Smooth muscle cell (in vitro differentiated cells): ENCODE data around the gene TRIM50. TPM values are rescaled to one million over a fixed set of nuclear protein-coding genes. Genes with fewer than 3 reads are reported as not detected.

Source experiments
- DNase-seq: peaks from one replicate; lab custom pipeline; 2025; ENCODE audit not compliant: unreplicated experiment; lab: John Stamatoyannopoulos, UW
- H2AFZ ChIP-seq: fragments of 200-600 bp; sonication (generic); 2 replicates; pipeline ENCODE4 v1.6.0; 2016; ENCODE audit warnings: antibody characterized with exemption, low read depth, mild to moderate bottlenecking
- H3F3A ChIP-seq: fragments of 200-600 bp; sonication (generic); 2 replicates; pipeline ENCODE4 v1.6.0; 2017; ENCODE audit warnings: antibody characterized with exemption, low read depth
- H3K27ac ChIP-seq: fragments of 200-600 bp; sonication (generic); 2 replicates; pipeline ENCODE4 v1.5.1; 2016; ENCODE audit warnings: low read depth, mild to moderate bottlenecking
- H3K27me3 ChIP-seq: fragments of 200-600 bp; sonication (generic); 2 replicates; pipeline ENCODE4 v1.6.1; 2016; ENCODE audit warnings: low read depth, mild to moderate bottlenecking
- H3K36me3 ChIP-seq: fragments of 200-600 bp; sonication (generic); 2 replicates; pipeline ENCODE4 v1.5.1; 2016; ENCODE audit warnings: low read depth
- H3K4me1 ChIP-seq: fragments of 200-600 bp; sonication (generic); 2 replicates; pipeline ENCODE4 v1.5.1; 2016; ENCODE audit warnings: low read depth
- H3K4me2 ChIP-seq: fragments of 200-600 bp; sonication (generic); 2 replicates; pipeline ENCODE4 v1.6.0; 2016; ENCODE audit warnings: mild to moderate bottlenecking
- H3K4me3 ChIP-seq: fragments of 200-600 bp; sonication (generic); 2 replicates; pipeline ENCODE4 v1.5.1; 2016; ENCODE audit warnings: mild to moderate bottlenecking
- H3K79me2 ChIP-seq: fragments of 200-600 bp; sonication (generic); 2 replicates; pipeline ENCODE4 v1.6.0; 2016; ENCODE audit warnings: low read depth, mild to moderate bottlenecking
- H3K9ac ChIP-seq: fragments of 200-600 bp; sonication (generic); 2 replicates; pipeline ENCODE4 v1.6.0; 2016; ENCODE audit warnings: low read depth
- H3K9me3 ChIP-seq: fragments of 200-600 bp; sonication (generic); replicated peaks from 2 replicates; pipeline ENCODE4 v1.5.1; 2016; ENCODE audit warnings: low read depth
- H4K20me1 ChIP-seq: fragments of 200-600 bp; sonication (generic); 2 replicates; pipeline ENCODE4 v1.6.0; 2016; ENCODE audit warnings: low read depth
- CTCF ChIP-seq: fragments of 200-600 bp; sonication (generic); IDR thresholded peaks from 2 replicates; pipeline ENCODE4 v1.5.1; 2017; ENCODE audit warnings: borderline replicate concordance, mild to moderate bottlenecking, antibody characterized with exemption; ENCODE audit not compliant: insufficient read depth, poor library complexity, severe bottlenecking
- WGBS: methylation state at CpG from one replicate; pipeline ENCODE4 v1.1.7; 2016; ENCODE audit warnings: low lambda C conversion rate; 5-methylcytosine and 5-hydroxymethylcytosine counted together
- polyA plus RNA-seq: library from polyadenylated mRNA; unstranded; fragments of >200 nt; fragmentation: Nextera tagmentation; extraction: Ambion mirVana; gene quantifications from 2 replicates; pipeline ENCODE4 v1.2.1, GENCODE V29; 2016
- total RNA-seq: library from RNA; depleted of rRNA; stranded (reverse); fragments of >200 nt; gene quantifications from 2 replicates; pipeline ENCODE4 v1.2.3, GENCODE V29; 2014

The TRIM50 gene
- total and polyA plus RNA-seq, 2 experiments from 2014 or later: not detected

- Histone ChIP-seq H3K4me3 (no peak overlapping the region), H3K79me2 (no peaks in the 10 kb centered on the region), H2AFZ (no peak overlapping the region), H3K27ac (no peak overlapping the region), H3K27me3 (no peaks in the 10 kb centered on the region), H3F3A (no peaks in the 10 kb centered on the region), H3K4me2 (no peak overlapping the region), H3K9me3 (no peaks in the 10 kb centered on the region), H3K36me3 (no peaks in the 10 kb centered on the region), H3K4me1 (no peaks in the 10 kb centered on the region), H4K20me1 (no peaks in the 10 kb centered on the region), H3K9ac (no peak overlapping the region)
- TF ChIP-seq CTCF: no peak
- DNase-seq: no peak
- 93% methylated on average over 9 of the region's 9 CpGs for WGBS
Measured at GRCh38 chr7:73354196-73354595, 26.3 kb upstream of the TRIM50 start.

- Histone ChIP-seq H3K9ac (no peak overlapping the region), H3K9me3 (no peaks in the 10 kb centered on the region), H3K27ac (no peak overlapping the region), H2AFZ (no peak overlapping the region), H3K4me1 (no peaks in the 10 kb centered on the region), H3K4me2 (no peak overlapping the region), H3K79me2 (no peaks in the 10 kb centered on the region), H3F3A (no peaks in the 10 kb centered on the region), H4K20me1 (no peaks in the 10 kb centered on the region), H3K27me3 (no peaks in the 10 kb centered on the region), H3K36me3 (no peaks in the 10 kb centered on the region), H3K4me3 (no peak overlapping the region)
- DNase-seq: no peak
- 46% methylated on average over 6 of the region's 6 CpGs for WGBS
- TF ChIP-seq CTCF: no peak
Measured at GRCh38 chr7:73353243-73353642, 25.4 kb upstream of the TRIM50 start.

GRCh38 chr7:73352784-73353183 lies 24.9 kb upstream of the TRIM50 start:
- H2AFZ ChIP-seq: no peak overlapping the region
- WGBS: 93% methylated on average over 3 of the region's 3 CpGs
- H3F3A ChIP-seq: no peaks in the 10 kb centered on the region
- TF ChIP-seq CTCF: no peak
- H3K27me3 ChIP-seq: no peaks in the 10 kb centered on the region
- H3K4me2 ChIP-seq: no peak overlapping the region
- H3K27ac ChIP-seq: no peak overlapping the region
- H3K9ac ChIP-seq: no peak overlapping the region
- H3K4me3 ChIP-seq: no peak overlapping the region
- H3K79me2 ChIP-seq: no peaks in the 10 kb centered on the region
- no peaks in the 10 kb centered on the region for H3K9me3 ChIP-seq
- no peaks in the 10 kb centered on the region for H4K20me1 ChIP-seq
- no peaks in the 10 kb centered on the region for H3K4me1 ChIP-seq
- DNase-seq: no peak
- no peaks in the 10 kb centered on the region for H3K36me3 ChIP-seq

- Histone ChIP-seq H3K4me2 (no peak overlapping the region), H3K4me3 (no peak overlapping the region), H3K27ac (no peak overlapping the region), H3K9ac (no peak overlapping the region), H3K36me3 (no peaks in the 10 kb centered on the region), H4K20me1 (no peaks in the 10 kb centered on the region), H3F3A (no peaks in the 10 kb centered on the region), H3K79me2 (no peaks in the 10 kb centered on the region), H3K9me3 (no peaks in the 10 kb centered on the region), H3K4me1 (no peaks in the 10 kb centered on the region), H2AFZ (no peak overlapping the region), H3K27me3 (no peaks in the 10 kb centered on the region)
- no peak for TF ChIP-seq CTCF
- no peak for DNase-seq
- 64% methylated on average over 6 of the region's 6 CpGs for WGBS
Measured at GRCh38 chr7:73351447-73352167, 23.7 kb upstream of the TRIM50 start.
